Lower leg skin (tissue), 3 donors: ENCODE results near the gene RNF186.

Source experiments
- CTCF ChIP-seq, 3 donors: fragments of 450-650 bp; IDR thresholded peaks; one replicate each; pipeline ENCODE4 v1.5.1; 2016; ENCODE audit warnings: antibody characterized with exemption in 3 of 3, mild to moderate bottlenecking in 3 of 3, moderate library complexity in 2 of 3
- POLR2A ChIP-seq, 2 donors: fragments of 450-650 bp; IDR thresholded peaks; one replicate each; pipeline ENCODE4 v1.6.1; 2016 to 2017; ENCODE audit warnings: antibody characterized with exemption in 2 of 2, mild to moderate bottlenecking in 1 of 2, moderate library complexity in 1 of 2

- TF ChIP-seq CTCF (IDR thresholded peaks at IDR 0.05) (no peak), POLR2A (IDR thresholded peaks at IDR 0.05) (no peak)
These were observed 10.2 kb upstream of the RNF186 start for GRCh38 chr1:19825298-19825697.
